ENCODE measurements around the gene TMEM17.
"Not testable (repeated sequence)": the region's sequence is repeated elsewhere in the genome, so short reads cannot be mapped to it uniquely, and the experiment has no call there.

TMEM17 gene

DNA sequence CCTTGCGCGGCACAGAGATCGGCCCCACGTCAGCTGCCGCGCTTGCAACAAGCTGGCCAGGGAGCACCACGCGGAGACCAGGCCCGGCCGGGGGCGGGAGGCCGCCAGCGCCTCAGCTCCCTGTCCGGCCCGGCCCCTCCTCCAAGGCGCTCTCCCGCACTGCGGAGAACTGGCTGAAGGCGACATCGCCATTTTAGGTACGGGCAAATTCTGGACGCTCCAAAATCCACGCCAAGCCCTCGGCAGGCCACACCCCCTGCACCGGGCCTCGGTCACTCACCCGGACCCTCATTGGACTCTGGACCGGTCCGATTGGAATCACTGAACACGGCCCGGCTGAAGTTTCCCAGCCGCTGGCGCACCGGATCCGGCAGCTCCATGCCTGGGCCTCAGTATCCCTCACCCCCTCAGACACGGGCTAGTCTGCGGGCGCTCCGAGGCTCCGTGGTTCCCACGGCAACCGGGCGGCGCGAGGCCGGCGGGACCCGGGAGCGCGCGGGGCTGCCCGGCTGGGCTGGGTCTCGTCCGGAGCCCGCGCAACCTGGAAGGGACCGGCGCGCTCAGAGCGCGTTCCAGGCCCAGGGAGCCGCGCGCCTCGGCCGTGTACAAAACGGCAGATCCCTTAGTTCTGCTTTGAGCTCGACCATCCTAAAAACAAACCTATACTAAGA, at the start of gene TMEM17:
TSS of gene TMEM17 (minus strand) at position 446 of the 671 bp plus-strand sequence. CDS start at position 380, 66 bp downstream.
- DNase-seq: peak; percentile 93 to 100 (median 99)

DNA sequence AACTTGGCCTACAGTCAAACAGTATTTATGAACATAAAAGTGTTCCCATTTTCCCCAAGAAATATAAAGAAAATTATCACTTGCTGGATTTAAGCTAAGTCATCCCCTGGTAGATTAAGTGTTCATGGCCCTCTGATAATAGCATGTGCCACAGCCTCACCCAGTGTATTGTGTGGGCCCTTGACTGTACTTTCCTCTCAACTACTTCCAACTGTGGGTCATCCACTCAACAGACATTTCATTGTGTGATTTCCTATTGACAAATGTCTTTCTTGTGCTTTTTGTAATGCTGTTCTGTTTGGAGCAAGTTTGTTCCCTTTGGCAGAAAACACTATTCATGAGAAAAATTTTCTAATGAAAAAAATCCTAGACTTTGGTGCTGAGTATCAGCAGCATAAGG, 48.4 kb upstream of the TMEM17 start:
- DNase-seq: no peak

- DNase-seq: no peak
These were observed 44.5 kb upstream of the TMEM17 start for GRCh38 chr2:62550461-62550860.

- DNase-seq: no peak
These were observed 41.9 kb upstream of the TMEM17 start for GRCh38 chr2:62547854-62548253.

DNA sequence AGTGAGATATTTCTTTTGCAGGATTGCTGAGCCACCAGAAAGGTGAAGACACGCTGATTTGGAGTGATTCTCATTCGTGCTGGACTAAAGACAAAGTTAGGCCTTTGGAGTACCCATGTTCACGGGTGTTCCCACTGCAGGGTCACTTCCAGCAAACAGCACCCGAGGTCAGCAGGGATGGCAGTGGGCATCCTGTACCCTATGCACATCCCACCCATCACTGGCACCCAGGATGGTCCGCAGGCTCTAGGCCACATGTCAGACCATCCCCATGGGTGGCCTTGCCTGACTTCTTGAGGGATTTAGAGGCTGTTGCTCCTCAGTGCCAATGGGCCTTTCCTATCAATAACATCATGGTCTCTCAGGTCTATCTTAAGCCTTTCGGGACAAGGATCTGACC, 39.3 kb upstream of the TMEM17 start:
- DNase-seq: no peak

DNA sequence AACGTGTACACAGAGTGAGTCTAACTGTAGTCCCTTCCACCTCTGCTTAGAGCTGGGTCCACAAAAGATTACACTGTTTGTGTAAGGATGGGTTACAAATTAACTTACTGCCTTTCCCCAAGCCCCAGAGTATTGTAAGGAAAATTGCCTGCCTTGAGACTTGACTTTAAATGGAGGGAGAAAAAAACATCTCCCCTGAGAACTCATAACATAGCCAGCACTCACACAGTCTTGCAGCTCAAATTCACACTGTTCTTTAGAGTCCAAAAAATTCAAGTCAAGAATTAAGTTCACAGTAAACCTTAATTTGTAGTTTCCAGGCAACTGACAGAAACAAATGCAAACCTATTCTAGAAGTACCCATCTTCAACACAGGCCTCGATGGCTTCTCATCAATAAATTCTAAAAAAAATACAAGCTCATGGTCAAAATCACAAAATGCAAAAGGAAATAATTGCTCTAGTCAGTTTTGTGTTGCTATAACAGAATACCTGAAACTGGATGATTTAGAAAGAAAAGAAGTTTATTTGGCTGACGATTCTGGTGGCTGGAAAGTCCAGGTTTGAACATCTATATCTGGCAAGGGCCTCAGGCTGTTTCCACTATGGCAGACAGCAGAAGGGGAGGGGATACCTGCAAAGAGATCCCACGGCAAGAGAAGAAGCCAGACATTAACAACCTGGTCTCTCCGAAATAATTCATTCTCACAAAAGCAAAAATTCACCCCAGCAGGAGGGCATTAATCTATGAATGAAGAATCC, 34.6 kb upstream of the TMEM17 start:
- no peak for DNase-seq

- DNase-seq: no peak
These were observed 33.8 kb upstream of the TMEM17 start for GRCh38 chr2:62539606-62540407.

GRCh38 chr2:62538756-62539155, 32.8 kb upstream of the TMEM17 start:
- no peak for DNase-seq

- no peak for DNase-seq
These were observed 31.8 kb upstream of the TMEM17 start for GRCh38 chr2:62537814-62538213.

DNA sequence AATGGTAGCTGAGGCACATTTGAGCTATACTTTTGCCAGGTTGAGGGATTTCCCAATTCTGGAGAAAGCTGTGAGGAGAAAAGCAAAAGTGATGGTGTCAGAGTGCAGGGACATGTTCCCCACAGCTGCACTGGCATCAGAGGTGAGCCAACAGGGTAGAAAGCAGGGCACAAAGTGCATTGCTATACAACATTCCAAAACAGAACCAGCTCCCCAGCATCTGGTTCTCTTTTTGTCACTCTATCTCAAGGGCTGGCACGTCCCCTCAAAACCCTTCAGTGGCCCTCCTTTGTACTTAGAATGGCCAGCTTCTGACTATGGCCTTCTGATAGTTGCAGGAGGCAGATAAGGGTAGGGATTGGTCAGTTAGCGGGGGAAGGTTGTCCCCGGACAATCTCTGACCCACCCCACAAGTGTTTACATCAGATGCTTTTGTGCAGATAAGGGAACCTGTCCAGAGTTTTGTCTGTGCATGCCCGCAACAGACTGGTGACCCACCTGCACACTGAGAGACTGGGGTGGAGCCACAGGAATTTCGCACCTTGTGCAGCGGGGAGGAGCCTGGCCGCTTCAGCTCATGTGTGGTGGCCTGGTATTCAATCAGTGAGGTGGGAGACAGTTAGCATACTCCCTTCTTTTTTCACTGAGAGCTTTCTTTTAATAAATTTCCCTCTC, 31.0 kb upstream of the TMEM17 start:
- DNase-seq: no peak

GRCh38 chr2:62535521-62535920, 29.5 kb upstream of the TMEM17 start:
- not testable (repeated sequence) for DNase-seq

DNA sequence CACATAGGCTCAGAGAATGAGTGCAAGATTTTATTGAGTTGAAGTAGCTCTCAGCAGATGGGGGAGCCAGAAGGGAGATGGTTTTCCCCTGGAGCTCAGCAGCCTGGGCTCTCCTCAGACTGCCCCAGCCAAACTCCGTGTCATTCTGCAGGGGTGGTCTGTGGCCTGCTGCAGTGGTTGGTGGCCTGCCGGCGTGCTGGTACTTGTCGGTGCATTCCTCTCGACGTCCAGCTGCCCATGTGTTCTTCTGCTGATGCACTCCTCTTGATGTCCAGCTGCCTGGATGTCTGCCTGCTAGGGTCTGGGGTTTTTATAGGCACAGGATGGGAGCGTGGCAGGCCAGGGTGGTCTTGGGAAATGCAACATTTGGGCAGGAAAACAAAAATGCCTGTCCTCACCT, 25.6 kb upstream of the TMEM17 start:
- DNase-seq: no peak

DNA sequence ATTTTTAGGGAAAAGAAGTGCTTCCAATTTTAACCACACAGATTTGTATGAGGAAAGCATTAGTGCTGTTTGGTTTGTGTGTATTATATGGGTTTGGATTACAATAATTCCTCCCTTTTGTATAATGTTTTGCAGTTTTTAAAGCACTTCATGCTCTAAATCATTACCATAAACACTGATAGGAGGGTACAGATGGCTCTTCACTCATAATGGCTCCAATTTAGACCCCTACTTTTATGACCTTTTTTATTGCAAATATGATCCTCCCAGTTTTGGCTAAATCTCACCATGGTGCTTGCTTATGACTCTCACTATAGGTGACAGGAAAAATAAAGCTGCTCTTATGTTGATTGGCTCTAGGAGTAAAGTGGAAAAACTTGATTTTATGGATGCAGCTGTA, 23.8 kb upstream of the TMEM17 start:
- DNase-seq: peak; percentile 14 to 76 (median 34)

DNA sequence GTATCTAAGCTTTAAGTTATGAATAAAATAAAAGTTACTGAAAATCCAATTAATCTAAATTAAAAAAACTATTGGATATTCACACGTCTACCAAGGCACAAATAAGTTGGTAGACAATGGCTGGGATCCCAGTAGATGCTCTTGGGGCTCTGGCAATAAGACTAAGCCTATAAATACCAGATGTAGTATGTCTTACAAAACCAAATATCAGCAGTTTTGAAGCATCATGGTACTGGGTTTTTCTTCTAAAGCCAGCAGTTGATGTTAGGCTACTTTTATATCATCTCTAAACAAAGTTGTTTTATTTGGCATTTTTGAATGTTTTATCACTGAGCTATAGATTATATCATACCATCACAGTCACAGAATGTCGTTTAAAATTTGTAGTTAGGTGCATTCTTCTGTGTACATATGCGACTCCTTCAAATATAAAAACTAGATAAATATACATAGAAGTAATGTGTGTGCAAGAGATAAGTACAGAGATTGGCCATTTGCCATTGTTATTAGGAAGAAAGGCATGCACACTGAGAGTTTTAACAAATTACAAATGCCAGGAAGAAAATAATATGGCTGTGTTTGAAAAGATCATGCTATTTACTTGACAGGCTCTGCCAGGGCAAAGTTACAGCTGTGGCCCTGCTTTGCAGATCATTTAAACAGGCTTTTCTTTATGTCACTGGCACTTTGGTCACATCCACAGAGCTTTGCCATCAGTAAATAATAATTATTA, 21.6 kb upstream of the TMEM17 start:
- DNase-seq: peak in 2 of 3 experiments; percentile 63 to 92

- DNase-seq: no peak
These were observed 20.8 kb upstream of the TMEM17 start for GRCh38 chr2:62526531-62527381.

DNA sequence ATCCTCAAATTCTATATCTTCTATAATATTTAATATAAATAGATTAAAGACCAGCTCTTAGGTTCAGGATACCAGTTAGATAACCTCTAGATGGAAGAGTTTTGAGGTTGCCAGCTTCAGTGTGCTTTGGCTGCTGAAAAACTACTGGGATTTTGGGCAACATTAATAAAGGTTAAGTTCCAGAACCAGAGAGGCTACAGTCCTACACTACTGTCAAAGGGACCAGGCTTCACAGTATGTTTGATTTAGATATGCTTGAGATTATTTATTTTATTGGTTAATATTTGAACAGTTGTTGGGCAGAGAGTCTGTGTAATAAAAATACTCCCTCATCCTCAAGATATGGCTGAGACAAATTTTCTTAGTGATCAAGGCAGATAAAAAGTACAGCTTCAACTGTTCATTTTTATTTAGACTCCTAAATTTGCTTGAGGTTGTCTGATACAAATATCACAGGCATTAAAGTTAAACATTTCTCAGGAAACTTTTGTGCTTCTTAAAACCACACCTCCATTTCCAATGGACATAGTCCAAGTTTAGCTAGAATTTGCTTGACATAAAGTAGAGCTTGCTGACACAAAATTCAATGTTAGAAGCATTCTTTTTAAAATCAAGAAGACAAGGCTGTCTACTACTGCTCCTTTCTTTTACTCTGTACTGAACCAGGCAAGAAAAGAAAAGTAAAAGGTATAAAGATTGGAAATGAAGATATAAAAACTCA, 19.7 kb upstream of the TMEM17 start:
- DNase-seq: no peak

- no peak for DNase-seq
These were observed 18.4 kb upstream of the TMEM17 start for GRCh38 chr2:62524293-62524941.

GRCh38 chr2:62521061-62521460, 15.1 kb upstream of the TMEM17 start:
- DNase-seq: not testable (repeated sequence)

GRCh38 chr2:62512384-62512783, 6.4 kb upstream of the TMEM17 start:
- DNase-seq: no peak

- DNase-seq: peak in 1 of 3 experiments; percentile 13
These were observed 5.6 kb upstream of the TMEM17 start for GRCh38 chr2:62511636-62512035.

All from NCI-H1417 (cell line).